ENCODE results near the gene CCDC9B.

DNA sequence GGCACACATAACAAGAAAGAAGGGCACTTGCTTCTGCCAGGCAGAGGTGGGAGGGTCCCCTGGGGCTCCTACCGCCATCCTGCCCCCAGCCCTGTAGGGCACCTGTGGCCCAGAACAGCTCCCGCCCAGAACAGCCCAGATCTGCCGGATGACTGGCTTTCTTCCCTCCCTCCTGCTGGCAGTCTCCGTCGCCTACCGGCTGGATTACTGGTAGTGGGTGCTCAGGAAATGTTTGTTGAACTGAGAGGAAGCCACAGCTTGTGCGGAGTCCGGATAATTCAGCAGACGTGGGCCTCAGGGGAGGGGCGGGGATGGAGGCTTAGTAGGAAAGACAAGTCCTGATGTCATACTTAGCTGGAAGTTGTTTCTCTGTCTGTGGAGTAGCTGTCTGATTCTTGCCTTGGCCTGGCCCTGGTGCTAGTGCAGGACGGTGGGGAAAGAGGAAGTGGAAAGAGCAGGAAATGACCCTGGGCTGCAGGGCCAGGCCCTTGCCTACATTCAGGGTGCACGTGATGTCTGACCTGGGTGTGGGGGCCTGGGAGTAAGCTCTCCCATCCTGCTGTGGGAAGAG lies 6.7 kb downstream of the CCDC9B start:
- TF ChIP-seq POLR2A (IDR thresholded peaks at IDR 0.05) = no peak
- TF ChIP-seq, protein P1, sequence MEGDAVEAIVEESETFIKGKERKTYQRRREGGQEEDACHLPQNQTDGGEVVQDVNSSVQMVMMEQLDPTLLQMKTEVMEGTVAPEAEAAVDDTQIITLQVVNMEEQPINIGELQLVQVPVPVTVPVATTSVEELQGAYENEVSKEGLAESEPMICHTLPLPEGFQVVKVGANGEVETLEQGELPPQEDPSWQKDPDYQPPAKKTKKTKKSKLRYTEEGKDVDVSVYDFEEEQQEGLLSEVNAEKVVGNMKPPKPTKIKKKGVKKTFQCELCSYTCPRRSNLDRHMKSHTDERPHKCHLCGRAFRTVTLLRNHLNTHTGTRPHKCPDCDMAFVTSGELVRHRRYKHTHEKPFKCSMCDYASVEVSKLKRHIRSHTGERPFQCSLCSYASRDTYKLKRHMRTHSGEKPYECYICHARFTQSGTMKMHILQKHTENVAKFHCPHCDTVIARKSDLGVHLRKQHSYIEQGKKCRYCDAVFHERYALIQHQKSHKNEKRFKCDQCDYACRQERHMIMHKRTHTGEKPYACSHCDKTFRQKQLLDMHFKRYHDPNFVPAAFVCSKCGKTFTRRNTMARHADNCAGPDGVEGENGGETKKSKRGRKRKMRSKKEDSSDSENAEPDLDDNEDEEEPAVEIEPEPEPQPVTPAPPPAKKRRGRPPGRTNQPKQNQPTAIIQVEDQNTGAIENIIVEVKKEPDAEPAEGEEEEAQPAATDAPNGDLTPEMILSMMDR (IDR thresholded peaks at IDR 0.05) = no peak
